Measurements from ENCODE around the gene CXCR6. TPM values are rescaled to one million over a fixed set of nuclear protein-coding genes. Genes with fewer than 3 reads are reported as not detected.

The CXCR6 gene
- total and polyA plus RNA-seq, 2 of the 8 experiments (the other 6 are each of a cell fraction or from before 2014, with no cell fraction given), result not detected

DNA sequence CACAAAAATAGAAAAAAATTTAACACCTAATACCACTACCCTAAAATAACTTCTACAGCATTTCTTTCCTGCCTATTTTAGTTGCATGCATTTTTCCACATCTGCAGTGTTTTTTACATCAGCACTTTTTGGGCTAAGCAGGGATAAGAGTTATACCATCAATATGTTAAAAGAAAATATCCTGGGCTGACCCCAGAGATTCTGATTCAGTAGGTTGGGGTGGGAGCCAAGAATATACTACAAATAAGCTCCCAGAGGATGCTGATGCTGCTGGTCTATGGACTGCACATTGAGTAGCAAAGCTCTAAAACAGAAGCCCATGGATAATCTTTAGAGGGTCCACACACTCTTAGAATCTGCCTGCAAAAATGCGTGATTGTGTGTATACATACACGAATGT lies 37.6 kb downstream of the CXCR6 start (continued):
- TF ChIP-seq NANOG (IDR thresholded peaks at IDR 0.05; ENCODE audit: insufficient read depth, low read depth, low read length, poor library complexity, severe bottlenecking) (no peak), POLR2A (IDR thresholded peaks at IDR 0.05; ENCODE audit: control extremely low read depth in 1 of 2, low read depth in 2 of 2, low read length in 2 of 2) (no peak), NRF1 (IDR thresholded peaks at IDR 0.05; ENCODE audit: low read depth, low read length) (no peak)
